Fibroblast of villous mesenchyme (primary cell): Measurements from ENCODE around the gene NOX4. TPM values are rescaled to one million over a fixed set of nuclear protein-coding genes. Genes with fewer than 3 reads are reported as not detected.
"Not testable (repeated sequence)": the region's sequence is repeated elsewhere in the genome, so short reads cannot be mapped to it uniquely, and the experiment has no call there.

ENCODE experiments used
- DNase-seq: peaks from one replicate; pipeline ENCODE4 v3.0.0-alpha.2; 2010; ENCODE audit warnings: low read depth
- H3K4me3 ChIP-seq: 2 replicates; pipeline ENCODE4 v1.5.1; 2011; ENCODE audit warnings: low read depth, mild to moderate bottlenecking, low read length
- total RNA-seq: library from RNA; depleted of rRNA; stranded (reverse); fragments of >200 nt; gene quantifications from 2 replicates; pipeline ENCODE4 v1.2.3, GENCODE V29; 2012
- TF ChIP-seq, protein P1 (sequence below): IDR thresholded peaks from 2 replicates; pipeline ENCODE4 v1.5.1; 2012; ENCODE audit warnings: low read depth, mild to moderate bottlenecking, low read length; ENCODE audit not compliant: insufficient read depth

Gene NOX4
- total RNA-seq, 1 donor = 5.2 TPM

DNA sequence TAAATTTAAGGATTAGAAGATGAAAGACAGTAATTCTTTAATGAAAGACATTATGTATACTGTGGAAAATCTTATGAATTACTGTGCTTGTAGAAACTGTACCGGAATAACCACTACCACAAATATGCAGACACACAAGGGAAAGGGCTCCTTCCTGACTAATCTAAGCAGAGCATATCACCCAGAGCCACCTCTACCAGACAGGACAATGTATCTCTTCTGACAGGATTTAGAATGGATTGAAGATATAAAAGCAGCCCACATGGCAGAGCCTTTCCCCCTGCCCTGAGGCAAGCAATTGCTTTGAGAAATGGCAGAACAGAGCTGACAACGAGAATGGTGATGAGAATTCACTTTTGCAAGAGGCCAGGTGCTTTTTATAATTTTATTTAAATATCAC is 144.1 kb downstream of the NOX4 start:
- no peak for DNase-seq
- no peak overlapping the region for H3K4me3 ChIP-seq
- TF ChIP-seq, protein P1, sequence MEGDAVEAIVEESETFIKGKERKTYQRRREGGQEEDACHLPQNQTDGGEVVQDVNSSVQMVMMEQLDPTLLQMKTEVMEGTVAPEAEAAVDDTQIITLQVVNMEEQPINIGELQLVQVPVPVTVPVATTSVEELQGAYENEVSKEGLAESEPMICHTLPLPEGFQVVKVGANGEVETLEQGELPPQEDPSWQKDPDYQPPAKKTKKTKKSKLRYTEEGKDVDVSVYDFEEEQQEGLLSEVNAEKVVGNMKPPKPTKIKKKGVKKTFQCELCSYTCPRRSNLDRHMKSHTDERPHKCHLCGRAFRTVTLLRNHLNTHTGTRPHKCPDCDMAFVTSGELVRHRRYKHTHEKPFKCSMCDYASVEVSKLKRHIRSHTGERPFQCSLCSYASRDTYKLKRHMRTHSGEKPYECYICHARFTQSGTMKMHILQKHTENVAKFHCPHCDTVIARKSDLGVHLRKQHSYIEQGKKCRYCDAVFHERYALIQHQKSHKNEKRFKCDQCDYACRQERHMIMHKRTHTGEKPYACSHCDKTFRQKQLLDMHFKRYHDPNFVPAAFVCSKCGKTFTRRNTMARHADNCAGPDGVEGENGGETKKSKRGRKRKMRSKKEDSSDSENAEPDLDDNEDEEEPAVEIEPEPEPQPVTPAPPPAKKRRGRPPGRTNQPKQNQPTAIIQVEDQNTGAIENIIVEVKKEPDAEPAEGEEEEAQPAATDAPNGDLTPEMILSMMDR = no peak

DNA sequence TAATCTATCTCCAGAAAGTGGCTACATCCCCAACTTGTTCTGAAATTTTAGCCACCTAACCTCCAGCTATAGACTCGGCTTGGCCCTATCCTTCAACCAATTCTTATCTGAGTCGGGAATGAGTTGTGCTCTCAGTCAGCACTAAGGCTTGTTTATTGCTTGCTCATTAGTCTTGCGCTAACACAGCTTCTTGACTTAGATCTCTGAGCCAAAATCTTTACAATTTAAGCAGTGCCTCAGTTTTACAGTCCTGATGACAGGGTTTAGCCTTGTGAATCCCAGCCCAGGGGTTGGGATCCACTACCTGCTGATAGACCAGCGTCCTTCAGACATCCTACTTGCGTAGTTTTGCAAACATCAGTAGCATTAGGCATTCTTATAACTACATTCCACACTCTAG is 144.6 kb downstream of the NOX4 start:
- no peak for DNase-seq
- TF ChIP-seq, protein P1 = no peak
- H3K4me3 ChIP-seq = no peak overlapping the region

DNA sequence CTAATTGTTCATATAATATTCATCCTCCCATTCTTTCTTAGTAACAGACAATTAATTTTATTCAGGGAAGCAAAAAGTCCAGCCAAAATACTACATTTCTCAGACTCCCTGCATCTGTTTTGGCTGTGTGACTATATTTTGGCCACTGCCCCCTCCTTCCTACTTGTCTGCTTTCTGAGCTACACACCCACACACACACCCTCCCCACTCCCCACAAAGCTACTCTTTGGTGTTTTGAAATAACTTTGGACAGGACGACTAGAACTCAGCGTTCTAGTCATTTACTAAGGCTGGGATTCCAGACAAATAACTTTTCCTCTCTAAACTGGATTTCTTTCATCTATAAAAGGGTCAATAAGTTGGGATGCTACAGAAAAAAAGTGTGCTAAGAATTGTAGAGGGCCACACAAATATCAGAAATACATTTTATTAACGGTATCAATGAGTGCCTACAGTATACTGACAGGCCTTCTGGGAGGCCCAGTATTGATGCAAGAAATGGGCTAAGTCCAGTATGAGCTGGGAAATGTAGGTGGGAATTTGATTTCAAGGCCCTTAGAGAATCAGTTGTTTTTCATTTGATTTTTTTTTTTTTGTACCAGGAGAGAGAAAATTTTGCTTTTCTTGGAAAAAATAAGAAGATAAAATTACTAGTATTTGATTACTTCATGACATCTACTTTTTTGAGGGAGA is 148.1 kb downstream of the NOX4 start:
- DNase-seq = peak; percentile 19
- not testable (repeated sequence) for H3K4me3 ChIP-seq

DNA sequence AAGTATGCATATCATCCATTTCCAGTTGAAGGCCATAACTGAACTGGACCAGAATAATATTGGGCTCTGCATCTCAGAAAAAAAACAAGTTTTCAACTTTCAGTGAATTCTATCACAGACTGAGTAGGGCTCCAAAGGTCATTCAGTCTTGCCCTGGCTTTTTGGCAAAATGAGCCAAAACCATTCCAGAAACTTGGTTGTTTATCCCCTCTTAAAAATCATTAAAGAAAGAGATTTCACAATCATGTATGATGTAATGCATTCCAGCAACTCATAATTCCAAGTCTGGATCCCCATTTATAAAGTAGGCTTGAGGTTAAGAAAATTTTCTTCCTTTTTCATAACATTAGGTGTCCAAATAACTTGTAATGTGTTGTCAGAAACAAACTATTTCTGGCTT is 150.7 kb downstream of the NOX4 start:
- not testable (repeated sequence) for H3K4me3 ChIP-seq
- DNase-seq = peak; percentile 38

DNA sequence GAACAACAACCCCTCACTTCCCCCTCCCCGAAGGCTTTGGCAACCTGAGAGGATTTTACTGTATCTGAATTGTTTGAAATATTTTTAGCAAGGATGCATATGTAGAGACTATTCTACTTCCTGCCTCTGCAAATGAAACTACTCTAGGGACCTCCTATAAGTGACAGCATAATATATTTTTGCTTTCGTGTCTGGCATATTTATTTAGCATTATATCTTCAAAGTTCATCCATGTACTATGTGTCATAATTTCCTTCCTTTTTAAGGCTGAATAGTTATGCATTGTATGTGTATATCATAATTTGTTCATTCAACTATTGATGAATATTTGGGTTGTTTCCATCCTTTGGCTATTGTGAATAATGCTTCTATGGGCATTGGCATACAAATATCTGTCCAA is 153.1 kb downstream of the NOX4 start:
- DNase-seq, H3K4me3 ChIP-seq: not testable (repeated sequence)

DNA sequence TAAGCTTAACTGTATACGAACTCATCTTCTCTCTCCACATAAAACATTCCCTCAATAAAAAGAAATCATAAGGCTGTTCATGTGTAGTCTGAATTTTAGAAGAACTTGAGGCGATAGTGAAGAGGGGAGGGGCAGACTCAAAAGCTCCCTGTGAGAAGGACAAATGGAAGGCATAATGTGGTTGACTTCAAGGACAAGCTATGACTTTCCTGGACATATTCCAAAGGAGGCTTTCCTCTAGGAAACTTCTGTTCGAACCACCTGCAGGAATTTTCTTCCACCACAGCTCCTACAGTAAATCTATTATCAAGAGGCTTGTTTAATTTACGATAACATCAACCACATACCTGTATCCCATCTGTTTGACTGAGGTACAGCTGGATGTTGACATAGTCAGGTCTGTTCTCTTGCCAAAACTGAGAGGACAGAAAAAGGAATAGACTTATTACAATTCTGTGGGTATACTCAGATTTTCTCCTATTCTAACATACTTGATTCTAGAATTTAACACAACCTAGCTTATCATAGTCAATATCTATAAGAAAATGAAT is 154.0 kb downstream of the NOX4 start:
- H3K4me3 ChIP-seq, DNase-seq: not testable (repeated sequence)

DNA sequence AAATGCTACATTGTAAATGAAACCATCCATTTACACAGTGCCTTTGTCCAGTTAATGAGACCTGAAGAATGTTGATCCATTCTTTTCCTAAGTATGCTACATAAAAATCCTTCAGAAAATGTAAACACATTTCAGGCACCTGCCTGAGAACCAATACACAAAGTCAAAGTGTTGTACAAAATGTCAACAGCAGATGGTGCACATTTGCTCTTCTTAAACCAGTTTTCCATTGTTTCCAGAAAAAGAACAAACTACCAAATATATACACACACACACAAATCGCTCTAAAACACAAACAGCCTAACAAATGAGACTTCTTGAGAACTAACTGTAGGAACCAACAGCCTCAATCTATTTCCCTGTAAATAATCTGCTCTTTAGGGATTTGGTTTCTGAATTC is 157.5 kb downstream of the NOX4 start:
- H3K4me3 ChIP-seq = not testable (repeated sequence)
- TF ChIP-seq, protein P1 = peak; percentile 41
- DNase-seq = peak; percentile 32

DNA sequence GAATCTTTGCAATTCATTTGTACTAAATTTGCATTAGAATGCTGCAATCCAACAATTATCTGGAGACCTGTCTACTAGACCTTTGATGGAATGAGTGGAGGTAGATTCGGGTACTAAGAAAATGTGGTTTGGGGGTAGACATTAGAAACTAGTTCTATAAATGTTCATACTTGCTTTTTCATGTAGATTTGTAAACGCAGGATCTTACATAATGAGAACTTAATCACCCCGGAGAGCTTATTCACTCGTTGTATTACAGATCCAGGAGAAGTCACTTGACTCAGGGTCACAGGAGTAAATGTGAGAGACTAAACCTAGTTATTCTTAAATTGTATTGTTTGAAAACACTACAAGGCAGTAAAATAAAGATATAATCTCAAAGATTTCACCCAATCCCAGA is 159.2 kb downstream of the NOX4 start:
- DNase-seq, H3K4me3 ChIP-seq: not testable (repeated sequence)

DNA sequence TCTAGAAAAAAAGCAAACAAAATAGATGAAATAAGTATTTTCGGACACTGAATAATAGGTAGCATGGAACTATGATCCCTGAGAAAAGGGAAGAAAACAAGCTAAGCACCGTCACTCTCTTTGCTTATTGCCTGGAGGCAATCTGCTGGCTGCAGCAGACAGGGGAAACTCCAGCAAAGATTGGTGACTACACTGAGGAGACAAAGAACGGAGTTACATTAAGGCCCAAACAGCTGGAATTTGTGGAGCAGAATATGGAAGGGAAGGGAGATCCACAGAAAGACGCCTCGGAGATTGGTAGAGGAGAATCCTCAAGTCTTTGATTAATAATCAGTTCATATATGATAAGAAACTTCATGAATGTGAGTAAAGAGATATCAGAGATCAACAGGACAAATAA is 163.3 kb downstream of the NOX4 start:
- TF ChIP-seq, protein P1 = no peak
- H3K4me3 ChIP-seq = no peak overlapping the region
- no peak for DNase-seq

DNA sequence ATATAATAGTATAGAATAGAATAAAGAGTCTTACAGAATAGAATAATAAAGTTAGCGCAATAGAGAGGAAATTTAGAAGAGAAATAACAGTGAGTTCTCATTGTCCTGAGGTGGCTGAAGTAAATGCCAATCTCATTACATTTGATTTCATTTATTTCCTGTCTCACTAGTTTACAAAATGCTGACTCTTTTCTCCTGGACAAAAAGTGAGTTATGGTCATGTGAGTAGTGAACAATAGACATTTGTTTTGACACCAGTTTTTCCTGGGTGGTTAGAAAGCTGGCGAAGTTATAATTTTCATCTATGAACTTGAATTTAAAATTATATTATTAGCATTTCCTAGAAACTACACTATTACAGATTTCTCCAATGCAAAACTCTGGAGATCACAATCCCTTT is 169.8 kb downstream of the NOX4 start:
- TF ChIP-seq, protein P1 = no peak
- no peak for DNase-seq
- no peak overlapping the region for H3K4me3 ChIP-seq

DNA sequence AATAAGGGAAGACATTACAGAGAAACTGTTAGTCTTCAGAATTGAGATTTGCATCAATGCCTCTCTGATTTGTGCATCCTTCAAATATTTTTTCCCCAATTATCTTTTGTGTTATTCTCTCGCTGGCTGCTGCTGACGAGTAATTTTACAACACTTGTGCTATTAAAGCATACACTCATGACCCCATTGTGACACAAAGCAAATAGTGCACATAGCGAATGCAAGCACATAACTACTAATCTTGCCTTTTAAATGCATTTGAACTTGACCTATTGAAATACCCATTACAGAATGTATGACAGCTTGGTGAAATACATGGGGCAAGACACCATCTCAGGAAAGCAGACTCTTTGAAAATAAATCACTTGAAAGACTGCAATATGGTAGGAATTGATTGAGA is 180.6 kb downstream of the NOX4 start:
- not testable (repeated sequence) for DNase-seq, H3K4me3 ChIP-seq

DNA sequence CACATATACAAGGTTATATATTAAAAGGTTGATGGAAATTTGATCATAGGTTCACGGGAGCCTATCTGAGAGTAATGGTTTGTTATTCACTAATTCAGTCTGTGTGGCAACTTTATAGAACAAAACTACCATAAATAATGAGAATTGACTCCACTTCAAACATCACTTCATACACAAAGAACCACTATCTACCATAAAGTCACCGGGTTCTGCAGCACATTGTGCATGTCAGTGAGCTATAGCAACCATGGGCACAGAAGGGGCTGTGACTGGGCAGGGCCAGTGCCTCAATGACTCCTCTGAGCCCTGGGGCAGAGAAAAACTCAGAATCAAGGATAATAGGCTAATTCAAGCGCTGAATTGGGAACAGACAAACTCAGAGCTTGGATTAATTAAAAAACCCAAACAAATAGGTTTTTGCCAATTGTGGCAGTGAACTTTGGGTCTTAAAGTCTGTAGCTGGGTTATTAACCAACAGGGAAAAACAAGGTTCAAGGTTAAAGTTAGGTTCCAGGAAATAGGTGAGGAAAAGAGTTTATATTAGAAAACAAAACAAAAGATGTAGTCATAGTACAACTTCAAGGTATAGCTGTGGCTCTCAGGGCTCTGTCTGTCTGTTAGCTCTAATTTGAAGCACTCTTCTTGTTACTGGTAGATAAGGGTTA is 181.7 kb downstream of the NOX4 start:
- DNase-seq, H3K4me3 ChIP-seq: not testable (repeated sequence)

DNA sequence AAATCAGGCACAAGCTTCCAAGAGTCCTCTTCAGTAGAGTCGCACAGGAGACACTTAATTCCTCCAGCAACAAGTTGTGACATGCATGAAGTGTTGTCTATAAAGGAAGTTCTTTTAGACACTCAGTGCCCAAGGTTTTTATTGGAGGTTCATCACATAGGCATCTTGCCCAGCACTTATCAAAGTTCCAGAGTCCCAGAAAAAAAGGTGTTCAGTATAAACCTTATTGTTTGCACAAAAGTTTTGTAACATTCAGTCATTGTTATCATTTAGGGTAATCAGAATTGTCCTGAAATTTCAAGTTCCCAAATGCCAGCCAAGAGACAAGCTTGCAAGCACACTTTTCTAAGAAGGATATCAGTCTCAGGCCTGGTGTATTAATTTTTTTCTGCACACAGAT is 182.9 kb downstream of the NOX4 start:
- DNase-seq, H3K4me3 ChIP-seq: not testable (repeated sequence)
